Spleen (tissue), 11 donors: ENCODE measurements around the gene CNIH1. TPM values are rescaled to one million over a fixed set of nuclear protein-coding genes. Genes with fewer than 3 reads are reported as not detected.
"Not testable (repeated sequence)": the region's sequence is repeated elsewhere in the genome, so short reads cannot be mapped to it uniquely, and the experiment has no call there.

ENCODE experiments used
- DNase-seq: peaks from one replicate; pipeline ENCODE4 v3.0.0-alpha.2; 2020
- H3K27ac ChIP-seq, 8 donors: fragments of 200-600 bp; sonication (generic) in 7 of 8; 1 replicate in 4 of 8; 2 replicates in 4 of 8; pipeline versions ENCODE4 v1.5.0 to v1.8.0; 2016 to 2021; ENCODE audit warnings: inconsistent platforms in 4 of 8, mild to moderate bottlenecking in 4 of 8, moderate library complexity in 1 of 8
- H3K27me3 ChIP-seq, 7 donors: fragments of 200-600 bp; sonication (generic) in 6 of 7; replicated peaks in 1 of 7; 1 replicate in 4 of 7; 2 replicates in 3 of 7; pipeline versions ENCODE4 v1.5.0 to v1.8.0; 2016 to 2021; ENCODE audit warnings: inconsistent platforms in 3 of 7, mild to moderate bottlenecking in 1 of 7
- H3K36me3 ChIP-seq, 6 donors: fragments of 200-600 bp; sonication (generic) in 5 of 6; 1 replicate in 4 of 6; 2 replicates in 2 of 6; pipeline versions ENCODE4 v1.5.0 to v1.8.0; 2016 to 2021; ENCODE audit warnings: inconsistent platforms in 2 of 6
- H3K4me1 ChIP-seq, 6 donors: fragments of 200-600 bp; sonication (generic) in 5 of 6; 1 replicate in 3 of 6; 2 replicates in 3 of 6; pipeline versions ENCODE4 v1.5.0 to v1.8.0; 2016 to 2021; ENCODE audit warnings: inconsistent platforms in 3 of 6
- H3K4me3 ChIP-seq, 8 donors: fragments of 200-600 bp; sonication (generic) in 7 of 8; 1 replicate in 4 of 8; 2 replicates in 4 of 8; pipeline versions ENCODE4 v1.5.0 to v1.8.0; 2016 to 2021; ENCODE audit warnings: inconsistent platforms in 4 of 8, mild to moderate bottlenecking in 4 of 8, moderate library complexity in 2 of 8
- H3K9me3 ChIP-seq, 8 donors: fragments of 200-600 bp; sonication (generic) in 7 of 8; 1 replicate in 4 of 8; 2 replicates in 4 of 8; pipeline versions ENCODE4 v1.5.0 to v1.8.0; 2016 to 2021; ENCODE audit warnings: inconsistent platforms in 4 of 8
- POLR2A ChIP-seq, 3 donors: fragments of 450-650 bp; IDR thresholded peaks; one replicate each; pipeline ENCODE4 v1.5.1; 2017; ENCODE audit warnings: antibody characterized with exemption in 3 of 3, mild to moderate bottlenecking in 1 of 3
- POLR2AphosphoS5 ChIP-seq, 3 donors: sonication (generic); formaldehyde crosslinking; IDR thresholded peaks; one replicate each; pipeline ENCODE4 v1.5.1; 2017; ENCODE audit warnings: antibody characterized with exemption in 3 of 3
- WGBS, 5 donors: extraction: QIAGEN DNeasy Blood & Tissue Kit in 3 of 5; methylation state at CpG; one replicate each; pipeline versions ENCODE4 v1.1.5 to v1.1.7; 2013 to 2018; 5-methylcytosine and 5-hydroxymethylcytosine counted together
- intact Hi-C: fragments of 100-400 bp; cut with DNase I; formaldehyde crosslinking; loops from one replicate; pipeline ENCODE4 v1.15.0; 2023; ENCODE audit warnings: low total_unique reads
- polyA plus RNA-seq, 3 donors: library from polyadenylated mRNA; stranded (reverse); fragments of 200-250 nt; gene quantifications; one replicate each; pipeline ENCODE4 v1.2.1, GENCODE V29; 2013
- total RNA-seq, 7 donors: library from RNA; depleted of rRNA in 3 of 7; stranded (reverse); fragments of >200 nt in 3 of 7; fragmentation: NEBNext Ultra II Directional in 4 of 7; extraction: Animal tissue kit (Norgen Biotek cat#: 25700) in 4 of 7; gene quantifications; one replicate each; pipeline versions ENCODE4 v1.1.0 to v1.2.1, GENCODE V29; 2016 to 2021
- TF ChIP-seq, protein P1 (sequence below), 11 experiments: fragments of 200-600 bp in 7 of 11; fragments of 450-650 bp in 4 of 11; sonication (generic) in 4 of 11; IDR thresholded peaks in 8 of 11; conservative IDR thresholded peaks in 3 of 11; 1 replicate in 7 of 11; 2 replicates in 4 of 11; pipeline versions ENCODE4 v1.4.0 to v1.8.0; 2016 to 2021; ENCODE audit warnings: antibody characterized with exemption in 11 of 11, inconsistent platforms in 4 of 11, mild to moderate bottlenecking in 1 of 11
- donor health status: healthy with polysubstance abuse.
- donor health status: DM: no; HTN: no; CAD: no; lungs with moderate emphysema.
- donor health status: DM: no; HTN: no; CAD: no.
- donor health status: Bipolar disorder and iron deficiency.
- donor health status: healthy.
- donor health status: DM: no; HTN: no; CAD: no.
- donor health status: DM: yes; HTN: yes; CAD: no.

Gene CNIH1
- total and polyA plus RNA-seq, 10 donors = 35.0 to 105 (median 47.0) TPM

DNA sequence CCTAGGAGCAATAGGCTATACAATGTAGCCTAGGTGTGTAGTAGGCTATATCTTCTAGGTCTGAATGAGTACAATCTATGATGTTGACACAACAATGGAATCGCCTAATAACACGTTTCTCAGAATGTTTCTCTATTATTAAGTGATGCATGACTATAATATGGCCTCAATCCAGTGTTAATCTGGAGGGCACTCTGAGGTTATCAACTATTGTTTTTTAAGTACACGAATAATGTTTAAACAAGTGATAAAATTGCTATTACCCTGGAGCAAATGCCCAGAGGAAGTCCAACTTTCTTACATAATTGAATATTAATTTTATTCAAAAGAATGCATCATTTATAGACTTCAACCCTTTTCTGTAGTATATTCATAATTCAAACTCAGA lies 16.4 kb upstream of the CNIH1 start:
- TF ChIP-seq, protein P1, sequence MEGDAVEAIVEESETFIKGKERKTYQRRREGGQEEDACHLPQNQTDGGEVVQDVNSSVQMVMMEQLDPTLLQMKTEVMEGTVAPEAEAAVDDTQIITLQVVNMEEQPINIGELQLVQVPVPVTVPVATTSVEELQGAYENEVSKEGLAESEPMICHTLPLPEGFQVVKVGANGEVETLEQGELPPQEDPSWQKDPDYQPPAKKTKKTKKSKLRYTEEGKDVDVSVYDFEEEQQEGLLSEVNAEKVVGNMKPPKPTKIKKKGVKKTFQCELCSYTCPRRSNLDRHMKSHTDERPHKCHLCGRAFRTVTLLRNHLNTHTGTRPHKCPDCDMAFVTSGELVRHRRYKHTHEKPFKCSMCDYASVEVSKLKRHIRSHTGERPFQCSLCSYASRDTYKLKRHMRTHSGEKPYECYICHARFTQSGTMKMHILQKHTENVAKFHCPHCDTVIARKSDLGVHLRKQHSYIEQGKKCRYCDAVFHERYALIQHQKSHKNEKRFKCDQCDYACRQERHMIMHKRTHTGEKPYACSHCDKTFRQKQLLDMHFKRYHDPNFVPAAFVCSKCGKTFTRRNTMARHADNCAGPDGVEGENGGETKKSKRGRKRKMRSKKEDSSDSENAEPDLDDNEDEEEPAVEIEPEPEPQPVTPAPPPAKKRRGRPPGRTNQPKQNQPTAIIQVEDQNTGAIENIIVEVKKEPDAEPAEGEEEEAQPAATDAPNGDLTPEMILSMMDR (IDR thresholded peaks at IDR 0.05 in 8 of 11, conservative IDR thresholded peaks at IDR 0.05 in 3 of 11) = no peak
- TF ChIP-seq POLR2A (IDR thresholded peaks at IDR 0.05) = no peak
- TF ChIP-seq POLR2AphosphoS5 (IDR thresholded peaks at IDR 0.05) = no peak
- Histone ChIP-seq H3K4me3 (no peak overlapping the region), H3K9me3 (peaks cover 0 to 16% (median 6%) of the 10 kb centered on the region in 8 donors), H3K27me3 (no peaks in the 10 kb centered on the region), H3K27ac (no peak overlapping the region), H3K36me3 (no peaks in the 10 kb centered on the region), H3K4me1 (no peaks in the 10 kb centered on the region)
- intact Hi-C loops = no loop called here
- DNase-seq = no peak
- 79 to 88% (median 83%) methylated on average over 3 of the region's 3 CpGs for WGBS, 5 donors

DNA sequence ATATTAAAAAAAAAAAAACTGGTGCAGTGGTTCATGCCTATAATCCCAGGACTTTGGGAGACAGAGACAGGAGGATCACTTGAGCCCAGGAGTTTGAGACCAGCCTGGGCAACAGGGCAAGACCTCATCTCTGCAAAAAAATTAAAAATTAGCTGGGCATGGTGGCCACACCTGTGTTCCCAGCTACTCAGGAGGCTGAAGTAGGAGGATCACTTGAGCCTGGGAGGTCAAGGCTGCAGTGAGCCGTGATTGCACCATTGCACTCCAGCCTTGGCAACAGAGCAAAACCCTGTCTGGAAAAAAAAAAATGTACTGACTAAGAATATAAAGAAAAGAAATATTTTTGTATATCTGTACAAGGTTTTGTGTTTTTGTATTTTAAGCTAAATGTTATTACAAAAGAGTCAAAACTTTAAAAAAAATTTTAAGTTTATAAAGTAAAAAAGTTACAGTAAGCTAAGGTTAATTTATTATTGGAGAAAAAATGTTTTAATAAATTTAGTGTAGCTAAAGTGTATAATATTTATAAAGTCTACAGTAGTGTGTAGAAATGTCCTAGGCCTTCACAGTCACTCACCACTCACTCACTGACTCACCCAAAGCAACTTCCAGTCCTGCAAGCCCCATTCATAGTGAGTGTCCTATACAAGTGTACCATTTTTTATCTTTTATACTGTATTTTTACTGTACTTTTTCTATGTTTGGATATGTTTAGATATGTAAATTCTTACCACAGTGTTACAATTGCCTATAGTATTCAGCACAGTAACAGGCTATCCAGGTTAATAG lies 15.8 kb upstream of the CNIH1 start:
- WGBS, 5 donors = 68 to 91% (median 74%) methylated on average over 1 of the region's 1 CpG
- H3K4me1 ChIP-seq, intact Hi-C loops, H3K27ac ChIP-seq, DNase-seq, H3K36me3 ChIP-seq, H3K27me3 ChIP-seq, H3K4me3 ChIP-seq: not testable (repeated sequence)
- H3K9me3 ChIP-seq = peaks cover 0 to 16% (median 6%) of the 10 kb centered on the region in 8 donors

- intact Hi-C loops = no loop called here
- H3K4me3 ChIP-seq = no peak overlapping the region
Observed at GRCh38 chr14:54455363-54455762, 14.2 kb upstream of the CNIH1 start.

GRCh38 chr14:54453990-54454389 lies 12.8 kb upstream of the CNIH1 start:
- H3K4me3 ChIP-seq, H3K27me3 ChIP-seq, H3K36me3 ChIP-seq, DNase-seq, H3K9me3 ChIP-seq, H3K27ac ChIP-seq, intact Hi-C loops: not testable (repeated sequence)
- H3K4me1 ChIP-seq = peaks cover 0 to 15% (median 0%) of the 10 kb centered on the region in 6 donors
- 79 to 96% (median 90%) methylated on average over 5 of the region's 5 CpGs for WGBS, 5 donors

More at GRCh38 chr14:54455363-54455762, 14.2 kb upstream of the CNIH1 start:
- Histone ChIP-seq H3K27me3 (no peaks in the 10 kb centered on the region), H3K27ac (no peak overlapping the region), H3K36me3 (no peaks in the 10 kb centered on the region), H3K9me3 (peaks cover 0 to 16% (median 6%) of the 10 kb centered on the region in 8 donors), H3K4me1 (peaks cover 0 to 9% (median 0%) of the 10 kb centered on the region in 6 donors)
- DNase-seq = no peak
- TF ChIP-seq POLR2A (IDR thresholded peaks at IDR 0.05) (no peak), POLR2AphosphoS5 (IDR thresholded peaks at IDR 0.05) (no peak)
- TF ChIP-seq, protein P1 (IDR thresholded peaks at IDR 0.05 in 8 of 11, conservative IDR thresholded peaks at IDR 0.05 in 3 of 11) = no peak
- WGBS, 5 donors = 81 to 95% (median 88%) methylated on average over 1 of the region's 1 CpG

GRCh38 chr14:54453252-54453651 lies 12.1 kb upstream of the CNIH1 start:
- Histone ChIP-seq H3K27ac (no peak overlapping the region), H3K9me3 (no peaks in the 10 kb centered on the region), H3K4me1 (peaks cover 0 to 15% (median 0%) of the 10 kb centered on the region in 6 donors), H3K27me3 (no peaks in the 10 kb centered on the region), H3K4me3 (no peak overlapping the region), H3K36me3 (no peaks in the 10 kb centered on the region)
- WGBS, 5 donors = 86 to 98% (median 93%) methylated on average over 3 of the region's 3 CpGs
- intact Hi-C loops = no loop called here
- no peak for TF ChIP-seq POLR2AphosphoS5 (IDR thresholded peaks at IDR 0.05)
- TF ChIP-seq, protein P1 (IDR thresholded peaks at IDR 0.05 in 8 of 11, conservative IDR thresholded peaks at IDR 0.05 in 3 of 11) = no peak
- no peak for TF ChIP-seq POLR2A (IDR thresholded peaks at IDR 0.05)
- no peak for DNase-seq
